ENCODE results near the gene ARNT2.

DNA sequence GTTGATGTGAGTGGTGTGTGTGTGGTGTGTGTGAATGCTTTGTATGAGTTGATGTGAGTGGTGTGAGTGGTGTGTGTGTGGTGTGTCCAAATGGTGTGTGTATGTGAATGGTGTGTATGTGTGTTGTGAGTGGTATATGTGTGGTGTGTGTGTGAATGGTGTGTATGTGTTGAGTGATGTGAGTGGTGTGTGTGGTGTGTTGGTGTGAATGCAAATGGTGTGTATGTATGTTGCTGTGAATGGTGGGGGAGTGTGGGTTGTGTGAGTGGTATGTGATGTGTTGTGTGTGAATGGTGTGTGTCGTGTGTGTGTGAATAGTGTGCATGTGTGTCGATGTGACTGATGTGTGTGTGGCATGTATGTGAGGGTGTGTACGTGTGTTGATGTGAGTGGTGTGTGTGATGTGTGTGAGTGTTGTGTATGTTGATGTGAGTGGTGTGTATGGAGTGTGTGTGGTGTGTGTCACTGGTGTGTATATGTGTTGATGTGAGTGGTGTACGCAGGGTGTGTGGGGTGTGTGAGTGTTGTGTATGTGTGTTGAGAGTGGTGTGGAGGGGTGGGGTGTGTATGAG lies 40.6 kb downstream of the ARNT2 start:
- TF ChIP-seq ZNF274 (IDR thresholded peaks at IDR 0.05; ENCODE audit: insufficient read depth, insufficient read length), result no peak
- TF ChIP-seq, protein P1, sequence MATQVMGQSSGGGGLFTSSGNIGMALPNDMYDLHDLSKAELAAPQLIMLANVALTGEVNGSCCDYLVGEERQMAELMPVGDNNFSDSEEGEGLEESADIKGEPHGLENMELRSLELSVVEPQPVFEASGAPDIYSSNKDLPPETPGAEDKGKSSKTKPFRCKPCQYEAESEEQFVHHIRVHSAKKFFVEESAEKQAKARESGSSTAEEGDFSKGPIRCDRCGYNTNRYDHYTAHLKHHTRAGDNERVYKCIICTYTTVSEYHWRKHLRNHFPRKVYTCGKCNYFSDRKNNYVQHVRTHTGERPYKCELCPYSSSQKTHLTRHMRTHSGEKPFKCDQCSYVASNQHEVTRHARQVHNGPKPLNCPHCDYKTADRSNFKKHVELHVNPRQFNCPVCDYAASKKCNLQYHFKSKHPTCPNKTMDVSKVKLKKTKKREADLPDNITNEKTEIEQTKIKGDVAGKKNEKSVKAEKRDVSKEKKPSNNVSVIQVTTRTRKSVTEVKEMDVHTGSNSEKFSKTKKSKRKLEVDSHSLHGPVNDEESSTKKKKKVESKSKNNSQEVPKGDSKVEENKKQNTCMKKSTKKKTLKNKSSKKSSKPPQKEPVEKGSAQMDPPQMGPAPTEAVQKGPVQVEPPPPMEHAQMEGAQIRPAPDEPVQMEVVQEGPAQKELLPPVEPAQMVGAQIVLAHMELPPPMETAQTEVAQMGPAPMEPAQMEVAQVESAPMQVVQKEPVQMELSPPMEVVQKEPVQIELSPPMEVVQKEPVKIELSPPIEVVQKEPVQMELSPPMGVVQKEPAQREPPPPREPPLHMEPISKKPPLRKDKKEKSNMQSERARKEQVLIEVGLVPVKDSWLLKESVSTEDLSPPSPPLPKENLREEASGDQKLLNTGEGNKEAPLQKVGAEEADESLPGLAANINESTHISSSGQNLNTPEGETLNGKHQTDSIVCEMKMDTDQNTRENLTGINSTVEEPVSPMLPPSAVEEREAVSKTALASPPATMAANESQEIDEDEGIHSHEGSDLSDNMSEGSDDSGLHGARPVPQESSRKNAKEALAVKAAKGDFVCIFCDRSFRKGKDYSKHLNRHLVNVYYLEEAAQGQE (IDR thresholded peaks at IDR 0.05; ENCODE audit: low read depth, low read length), result no peak
- no peak for TF ChIP-seq CEBPB (IDR thresholded peaks at IDR 0.05; ENCODE audit: borderline replicate concordance in 1 of 2, low read depth in 2 of 2, low read length in 2 of 2)
- TF ChIP-seq TARDBP (IDR thresholded peaks at IDR 0.05; ENCODE audit: borderline replicate concordance), result no peak
- TF ChIP-seq KDM1A (IDR thresholded peaks at IDR 0.05; ENCODE audit: borderline replicate concordance), result no peak
- TF ChIP-seq POLR2AphosphoS5 (IDR thresholded peaks at IDR 0.05; ENCODE audit: low read length), result no peak

Measured in GM12878 (cell line).